H1 (cell line): ENCODE data around the gene STEAP1B. TPM values are rescaled to one million over a fixed set of nuclear protein-coding genes. Genes with fewer than 3 reads are reported as not detected.

Source experiments
- CTCF ChIA-PET: fragments of 300-600 bp; sonication (Branson Sonifier 250); formaldehyde crosslinking; loops from one replicate; lab custom pipeline; 2021; ENCODE audit not compliant: partially characterized antibody; lab: Charles Lee
- POLR2A ChIA-PET: fragments of 300-600 bp; sonication (Branson Sonifier 250); formaldehyde crosslinking; loops from one replicate; lab custom pipeline; 2021; ENCODE audit warnings: inconsistent platforms; ENCODE audit not compliant: partially characterized antibody; lab: Charles Lee
- DNase-seq, 2 experiments: peaks; one replicate each; pipeline versions ENCODE4 v3.0.0 to v3.0.0-alpha.2; 2010 to 2022; ENCODE audit warnings: low spot score in 2 of 2, low read depth in 1 of 2, mixed read lengths in 1 of 2
- FAIRE-seq: peaks from 2 replicates; lab custom pipeline; 2011; peaks lifted over from hg19 to GRCh38; lab: Jason Lieb, UNC
- H2AFZ ChIP-seq: 2 replicates; pipeline ENCODE4 v1.8.1; 2012; ENCODE audit warnings: low read length, inconsistent platforms
- H2AK5ac ChIP-seq: 2 replicates; pipeline ENCODE4 v1.6.1; 2013; ENCODE audit warnings: low read depth, low read length
- H2BK120ac ChIP-seq: replicated peaks from 2 replicates; pipeline ENCODE3; 2013; ENCODE audit warnings: low read depth, low read length, inconsistent platforms
- H2BK12ac ChIP-seq: 2 replicates; pipeline ENCODE4 v1.6.1; 2013; ENCODE audit warnings: low read depth, low read length
- H2BK15ac ChIP-seq: 2 replicates; pipeline ENCODE4 v1.6.1; 2013; ENCODE audit warnings: low read length
- H2BK20ac ChIP-seq: 2 replicates; pipeline ENCODE4 v1.6.1; 2013; ENCODE audit warnings: low read length
- H2BK5ac ChIP-seq: 2 replicates; pipeline ENCODE4 v1.6.1; 2013; ENCODE audit warnings: low read depth, low read length
- H3K14ac ChIP-seq: 2 replicates; pipeline ENCODE4 v1.6.1; 2013; ENCODE audit warnings: inconsistent platforms; ENCODE audit not compliant: insufficient read length
- H3K18ac ChIP-seq: 2 replicates; pipeline ENCODE4 v1.6.1; 2013; ENCODE audit warnings: low read length; ENCODE audit errors: extremely low read depth
- H3K23ac ChIP-seq: 2 replicates; pipeline ENCODE4 v1.6.1; 2013; ENCODE audit warnings: inconsistent platforms; ENCODE audit not compliant: insufficient read length
- H3K23me2 ChIP-seq: 2 replicates; pipeline ENCODE4 v1.6.1; 2013; ENCODE audit warnings: low read depth, low read length
- H3K27ac ChIP-seq: 2 replicates; pipeline ENCODE4 v1.6.1; 2011; ENCODE audit warnings: low read depth, low read length, inconsistent platforms
- H3K27me3 ChIP-seq, 4 experiments: replicated peaks in 1 of 4; 1 replicate in 1 of 4; 2 replicates in 3 of 4; pipeline versions ENCODE4 v1.6.1 to v1.8.1; 2011 to 2013; ENCODE audit warnings: low read length in 3 of 4, mild to moderate bottlenecking in 3 of 4, inconsistent platforms in 2 of 4, mixed read lengths in 2 of 4, moderate library complexity in 1 of 4; ENCODE audit not compliant: control insufficient read depth in 3 of 4, insufficient read depth in 3 of 4; ENCODE audit errors: extremely low read depth in 1 of 4
- H3K36me3 ChIP-seq, 4 experiments: 2 replicates each; pipeline versions ENCODE4 v1.6.1 to v1.8.1; 2011 to 2013; ENCODE audit warnings: mild to moderate bottlenecking in 4 of 4, low read length in 3 of 4, moderate library complexity in 2 of 4, control low read depth in 1 of 4, inconsistent platforms in 1 of 4; ENCODE audit not compliant: insufficient read depth in 4 of 4, control insufficient read depth in 2 of 4
- H3K4ac ChIP-seq: replicated peaks from 2 replicates; pipeline ENCODE3; 2013; ENCODE audit warnings: low read length, low read depth, mixed read lengths, inconsistent platforms; ENCODE audit not compliant: insufficient read length
- H3K4me1 ChIP-seq, 4 experiments: replicated peaks in 1 of 4; 1 replicate in 1 of 4; 2 replicates in 3 of 4; pipeline versions ENCODE4 v1.6.1 to v1.8.1; 2011 to 2013; ENCODE audit warnings: low read length in 3 of 4, inconsistent platforms in 2 of 4, mixed read lengths in 1 of 4; ENCODE audit not compliant: insufficient read depth in 4 of 4, control insufficient read depth in 3 of 4
- H3K4me2 ChIP-seq, 2 experiments: 2 replicates each; pipeline versions ENCODE4 v1.6.1 to v1.8.1; 2011 to 2013; ENCODE audit warnings: low read depth in 2 of 2, low read length in 2 of 2, control low read depth in 1 of 2, inconsistent platforms in 1 of 2, mild to moderate bottlenecking in 1 of 2; ENCODE audit not compliant: insufficient read depth in 1 of 2
- H3K4me3 ChIP-seq, 4 experiments: fragments of 200-600, 300-600 bp in 1 of 4; sonication (generic), shearing (Covaris generic), sonication (Bioruptor Twin) in 1 of 4; 2 replicates each; pipeline versions ENCODE4 v1.5.1 to v1.8.1; 2011 to 2016; ENCODE audit warnings: low read length in 4 of 4, low read depth in 3 of 4, control low read depth in 2 of 4, inconsistent platforms in 2 of 4, mild to moderate bottlenecking in 2 of 4, mixed read lengths in 1 of 4, moderate library complexity in 1 of 4; ENCODE audit not compliant: insufficient read depth in 2 of 4; ENCODE audit errors: extremely low read depth in 1 of 4
- H3K56ac ChIP-seq: replicated peaks from 2 replicates; pipeline ENCODE3; 2013; ENCODE audit warnings: low read depth, mild to moderate bottlenecking, mixed read lengths, low read length, inconsistent platforms; ENCODE audit not compliant: insufficient read length
- H3K79me1 ChIP-seq: 2 replicates; pipeline ENCODE4 v1.6.1; 2013; ENCODE audit warnings: low read depth, low read length, control low read depth
- H3K79me2 ChIP-seq, 2 experiments: 2 replicates each; pipeline versions ENCODE4 v1.6.1 to v1.8.1; 2012 to 2013; ENCODE audit warnings: low read length in 2 of 2, mild to moderate bottlenecking in 2 of 2, inconsistent platforms in 1 of 2; ENCODE audit not compliant: insufficient read depth in 2 of 2, control insufficient read depth in 1 of 2
- H3K9ac ChIP-seq, 4 experiments: replicated peaks in 1 of 4; 1 replicate in 1 of 4; 2 replicates in 3 of 4; pipeline versions ENCODE4 v1.6.1 to v1.8.1; 2011 to 2013; ENCODE audit warnings: low read depth in 3 of 4, low read length in 3 of 4, control low read depth in 2 of 4, mild to moderate bottlenecking in 2 of 4, moderate library complexity in 2 of 4, inconsistent platforms in 1 of 4; ENCODE audit errors: extremely low read depth in 1 of 4
- H3K9me3 ChIP-seq, 2 experiments: 2 replicates each; pipeline versions ENCODE4 v1.6.1 to v1.8.1; 2012 to 2013; ENCODE audit warnings: mild to moderate bottlenecking in 2 of 2, moderate library complexity in 2 of 2, control low read depth in 1 of 2, inconsistent platforms in 1 of 2, low read depth in 1 of 2, low read length in 1 of 2, mixed read lengths in 1 of 2; ENCODE audit not compliant: insufficient read depth in 2 of 2
- H4K20me1 ChIP-seq, 2 experiments: replicated peaks in 1 of 2; 2 replicates each; pipeline versions ENCODE3 to v1.8.1; 2011 to 2013; ENCODE audit warnings: inconsistent platforms in 2 of 2, low read length in 2 of 2, mild to moderate bottlenecking in 1 of 2; ENCODE audit not compliant: insufficient read depth in 2 of 2, control insufficient read depth in 1 of 2
- H4K5ac ChIP-seq: 2 replicates; pipeline ENCODE4 v1.6.1; 2013; ENCODE audit warnings: low read length, low read depth, mixed read lengths, inconsistent platforms; ENCODE audit not compliant: insufficient read length
- H4K8ac ChIP-seq: 2 replicates; pipeline ENCODE4 v1.8.0; 2013; ENCODE audit warnings: mild to moderate bottlenecking, moderate library complexity, low read length, inconsistent platforms; ENCODE audit not compliant: insufficient read depth; ENCODE audit errors: extremely low read depth
- H4K91ac ChIP-seq: replicated peaks from 2 replicates; pipeline ENCODE3; 2013; ENCODE audit warnings: low read length, mixed read lengths, inconsistent platforms; ENCODE audit not compliant: insufficient read length
- CTCF ChIP-seq, 3 experiments: IDR thresholded peaks; 1 replicate in 2 of 3; 2 replicates in 1 of 3; pipeline versions ENCODE4 v1.5.1 to v1.6.1; 2011; ENCODE audit warnings: low read length in 3 of 3, mild to moderate bottlenecking in 3 of 3, inconsistent platforms in 2 of 3, low read depth in 1 of 3, moderate library complexity in 1 of 3; ENCODE audit not compliant: insufficient read depth in 1 of 3; ENCODE audit errors: control extremely low read depth in 1 of 3
- JUN ChIP-seq: IDR thresholded peaks from 2 replicates; pipeline ENCODE4 v1.6.1; 2011; ENCODE audit warnings: low read depth, mild to moderate bottlenecking, improper control_type of control experiment, low read length
- RAD21 ChIP-seq, 2 experiments: IDR thresholded peaks in 1 of 2; conservative IDR thresholded peaks in 1 of 2; 2 replicates each; pipeline ENCODE4 v1.6.1; 2011; ENCODE audit warnings: low read depth in 2 of 2, low read length in 2 of 2, improper control_type of control experiment in 1 of 2, inconsistent platforms in 1 of 2, mild to moderate bottlenecking in 1 of 2, moderate library complexity in 1 of 2
- SUZ12 ChIP-seq: fragments of 200-600 bp; sonication (generic); IDR thresholded peaks from 2 replicates; pipeline ENCODE4 v1.6.1; 2012; ENCODE audit warnings: mild to moderate bottlenecking, inconsistent platforms, low read length, moderate library complexity, mixed read lengths
- WGBS, 2 experiments: shearing (Covaris generic) in 1 of 2; methylation state at CpG; one replicate each; pipeline versions ENCODE4 v1.1.6 to v1.1.7; 2013 to 2015; ENCODE audit warnings: low lambda C conversion rate in 2 of 2, mixed read lengths in 2 of 2, inconsistent platforms in 1 of 2, low coverage in 1 of 2, missing lambda C conversion rate in 1 of 2; ENCODE audit not compliant: insufficient replicate concordance in 2 of 2, insufficient coverage in 1 of 2, insufficient read length in 1 of 2; ENCODE audit errors: extremely low coverage in 1 of 2, missing lambda C conversion rate in 1 of 2; 5-methylcytosine and 5-hydroxymethylcytosine counted together
- polyA plus RNA-seq, 7 experiments: library from polyadenylated mRNA; depleted of rRNA in 3 of 7; stranded (reverse) in 5 of 7; unstranded in 2 of 7; fragments of >200 nt in 5 of 7; fragments of 200-250 nt in 2 of 7; gene quantifications; 1 replicate in 5 of 7; 2 replicates in 1 of 7; 4 replicates in 1 of 7; pipeline versions ENCODE4 v1.2.1 to v1.2.3, GENCODE V29; 2011 to 2013; ENCODE audit warnings: missing spikeins in 2 of 7, mixed read lengths in 2 of 7
- total RNA-seq: library from RNA; stranded (reverse); fragmentation: NEBNext Ultra II Directional; extraction: Animal tissue kit (Norgen Biotek cat#: 25700); gene quantifications from 2 replicates; pipeline ENCODE4 v1.2.1, GENCODE V29; 2021

The STEAP1B gene
- total and polyA plus RNA-seq, 2 of the 8 experiments (the other 6 are each of a cell fraction or from before 2014, with no cell fraction given), result 5.4 to 8.7 TPM

GRCh38 chr7:22476824-22477223 is 23.2 kb downstream of the STEAP1B start:
- H3K4ac ChIP-seq, result no peak overlapping the region
- H2AFZ ChIP-seq, result no peak overlapping the region
- no peak overlapping the region; the same call in 1 of the 2 replicates for H2BK5ac ChIP-seq
- WGBS, 2 experiments, result 86% methylated on average over 6 of the region's 6 CpGs; no CpG with 5 or more reads in 1 of the 2 experiments
- H4K5ac ChIP-seq, result no peak overlapping the region
- no peak overlapping the region for H2BK12ac ChIP-seq
- no peaks in the 10 kb centered on the region for H3K36me3 ChIP-seq
- no peaks in the 10 kb centered on the region for H3K27me3 ChIP-seq
- H3K56ac ChIP-seq, result no peak overlapping the region
- ChIA-PET CTCF (interaction anchor here (1.2 to 1.5 kb wide), 2 partner anchors 271 to 367 kb away, joined by 3 to 8 read pairs; no protein-coding TSS in a partner anchor), POLR2A (no interaction called here)
- TF ChIP-seq JUN, result no peak
- no peak for TF ChIP-seq SUZ12
- peak in 1 of 3 experiments; percentile 5; a peak in 1 of 4 replicates for TF ChIP-seq CTCF (IDR thresholded peaks at IDR 0.05; ENCODE audit: control extremely low read depth in 1 of 3, insufficient read depth in 1 of 3, low read depth in 1 of 3, low read length in 3 of 3)
- no peak; a peak in 1 of 4 replicates for TF ChIP-seq RAD21 (IDR thresholded peaks at IDR 0.05 in 1 of 2, conservative IDR thresholded peaks at IDR 0.05 in 1 of 2; ENCODE audit: low read depth in 2 of 2, low read length in 2 of 2)
- no peak overlapping the region for H3K27ac ChIP-seq
- DNase-seq (no peak), FAIRE-seq (no peak)
- H3K9ac ChIP-seq, result no peak overlapping the region
- H3K79me1 ChIP-seq, result no peaks in the 10 kb centered on the region
- H3K9me3 ChIP-seq, result no peaks in the 10 kb centered on the region
- no peak overlapping the region for H3K4me2 ChIP-seq
- no peak overlapping the region for H3K23ac ChIP-seq
- H3K14ac ChIP-seq, result no peak overlapping the region
- H4K8ac ChIP-seq, result no peak overlapping the region
- H3K18ac ChIP-seq, result no peak overlapping the region
- H3K4me3 ChIP-seq, result no peak overlapping the region
- H3K4me1 ChIP-seq, result no peaks in the 10 kb centered on the region
- H3K79me2 ChIP-seq, result no peaks in the 10 kb centered on the region
- no peak overlapping the region for H4K91ac ChIP-seq
- no peak overlapping the region for H2BK15ac ChIP-seq
- no peaks in the 10 kb centered on the region for H3K23me2 ChIP-seq
- H2BK20ac ChIP-seq, result no peak overlapping the region
- H4K20me1 ChIP-seq, result no peaks in the 10 kb centered on the region
- H2AK5ac ChIP-seq, result no peak overlapping the region
- H2BK120ac ChIP-seq, result no peak overlapping the region
